Measurements from ENCODE around the gene ACTL8.

DNA sequence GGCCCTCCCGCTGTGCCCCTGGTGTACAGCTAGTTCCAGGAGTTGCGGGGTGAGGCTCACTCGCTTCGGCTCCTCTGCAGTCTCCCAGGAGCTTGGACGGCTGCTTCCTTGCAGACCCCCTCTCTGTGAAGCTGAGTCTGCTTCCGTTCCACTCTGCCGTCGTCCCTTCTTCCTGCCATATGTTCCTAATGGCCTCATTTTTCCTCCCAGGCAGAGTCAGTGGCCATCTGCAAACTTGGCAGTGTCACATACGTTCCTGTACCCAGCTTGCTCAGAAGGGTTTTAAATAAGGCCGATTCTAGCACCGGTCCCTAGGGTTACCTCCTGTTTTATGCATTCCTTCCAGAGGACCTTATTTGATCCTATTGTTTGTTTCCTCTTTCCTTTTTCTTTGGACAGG lies 21.3 kb downstream of the ACTL8 start:
- no peak for TF ChIP-seq CTCF (IDR thresholded peaks at IDR 0.05; ENCODE audit: low read length)
- no peak for TF ChIP-seq EZH2 (optimal IDR thresholded peaks at IDR 0.05; ENCODE audit: low read depth, low read length)
